Calu3 (cell line): ENCODE data around the gene CBARP. TPM values are rescaled to one million over a fixed set of nuclear protein-coding genes. Genes with fewer than 3 reads are reported as not detected.

Source experiments
- BruUV-seq: library from RNA; stranded (reverse); fragments of 400-500 nt; replicated peaks from 2 replicates; lab custom pipeline; 2021; lab: Mats Ljungman, UMichigan
- CTCF ChIA-PET: fragments of 300-600 bp; sonication (Branson Sonifier 250); formaldehyde crosslinking; loops from one replicate; lab custom pipeline; 2022; ENCODE audit warnings: antibody characterized with exemption; lab: Charles Lee
- DNase-seq: peaks from one replicate; pipeline ENCODE4 v3.0.0; 2022
- H3K27ac Mint-ChIP-seq: one replicate; pipeline ENCODE4 v1.8.0; 2022; ENCODE audit warnings: mixed read lengths; ENCODE audit not compliant: unreplicated experiment
- H3K27me3 Mint-ChIP-seq: one replicate; pipeline ENCODE4 v1.8.0; 2022; ENCODE audit warnings: mixed read lengths; ENCODE audit not compliant: unreplicated experiment
- H3K36me3 Mint-ChIP-seq: one replicate; pipeline ENCODE4 v1.8.0; 2022; ENCODE audit warnings: mild to moderate bottlenecking, moderate library complexity, mixed read lengths; ENCODE audit not compliant: insufficient read depth, unreplicated experiment
- H3K4me1 Mint-ChIP-seq: one replicate; pipeline ENCODE4 v1.8.0; 2022; ENCODE audit warnings: mild to moderate bottlenecking, low read depth, mixed read lengths; ENCODE audit not compliant: unreplicated experiment
- H3K4me3 Mint-ChIP-seq: one replicate; pipeline ENCODE4 v1.8.0; 2022; ENCODE audit warnings: mild to moderate bottlenecking, low read depth, moderate library complexity, mixed read lengths; ENCODE audit not compliant: unreplicated experiment
- H3K9me3 Mint-ChIP-seq: one replicate; pipeline ENCODE4 v1.8.0; 2022; ENCODE audit warnings: low read depth, mixed read lengths; ENCODE audit not compliant: unreplicated experiment
- CTCF ChIP-seq: fragments of 200-600 bp; IDR thresholded peaks from one replicate; pipeline ENCODE4 v1.8.0; 2022; ENCODE audit warnings: antibody characterized with exemption; ENCODE audit not compliant: unreplicated experiment
- intact Hi-C: fragments of 100-400 bp; cut with micrococcal nuclease; formaldehyde crosslinking; loops from one replicate; pipeline ENCODE4 v1.10.0; 2022; ENCODE audit not compliant: unreplicated experiment
- total RNA-seq: library from RNA; stranded (reverse); gene quantifications from 2 replicates; pipeline ENCODE4 v1.2.3, GENCODE V29; 2022

Gene CBARP
- total RNA-seq, 1 experiment from 2014 or later = 4.2 TPM

- TF ChIP-seq CTCF = no peak
Observed at GRCh38 chr19:1234955-1235380, 2.8 kb downstream of the CBARP start.

GRCh38 chr19:1234051-1234954 lies 3.5 kb downstream of the CBARP start:
- CTCF ChIA-PET = no interaction called here
- no peak overlapping the region for H3K4me3 Mint-ChIP-seq
- no peak for TF ChIP-seq CTCF
- peaks cover 33% of the 10 kb centered on the region for H3K36me3 Mint-ChIP-seq
- no peak for DNase-seq
- no peaks in the 10 kb centered on the region for H3K9me3 Mint-ChIP-seq
- intact Hi-C loops = no loop called here
- H3K27ac Mint-ChIP-seq = no peak overlapping the region
- H3K4me1 Mint-ChIP-seq = peaks cover 22% of the 10 kb centered on the region
- H3K27me3 Mint-ChIP-seq = no peaks in the 10 kb centered on the region
- no TSS peak for BruUV-seq

More at GRCh38 chr19:1234955-1235380, 2.8 kb downstream of the CBARP start:
- Mint-ChIP-seq H3K4me3 (no peak overlapping the region), H3K9me3 (no peaks in the 10 kb centered on the region), H3K36me3 (peaks cover 33% of the 10 kb centered on the region), H3K27ac (no peak overlapping the region), H3K27me3 (no peaks in the 10 kb centered on the region), H3K4me1 (peaks cover 22% of the 10 kb centered on the region)
- DNase-seq = no peak
- BruUV-seq = no TSS peak
- CTCF ChIA-PET = no interaction called here
- intact Hi-C loops = no loop called here

- intact Hi-C loops = no loop called here
- CTCF ChIA-PET = no interaction called here
- Mint-ChIP-seq H3K4me3 (no peak overlapping the region), H3K36me3 (peaks cover 25% of the 10 kb centered on the region), H3K27me3 (no peaks in the 10 kb centered on the region), H3K27ac (no peak overlapping the region), H3K4me1 (peaks cover 14% of the 10 kb centered on the region), H3K9me3 (no peaks in the 10 kb centered on the region)
- no TSS peak for BruUV-seq
- TF ChIP-seq CTCF = no peak
- no peak for DNase-seq
Observed at GRCh38 chr19:1233115-1233667, 4.6 kb downstream of the CBARP start.

GRCh38 chr19:1232652-1233072 lies 5.1 kb downstream of the CBARP start:
- no peak for DNase-seq
- peaks cover 14% of the 10 kb centered on the region for H3K4me1 Mint-ChIP-seq
- H3K27ac Mint-ChIP-seq = no peak overlapping the region
- peaks cover 28% of the 10 kb centered on the region for H3K36me3 Mint-ChIP-seq
- H3K27me3 Mint-ChIP-seq = no peaks in the 10 kb centered on the region
- CTCF ChIA-PET = no interaction called here
- intact Hi-C loops = no loop called here
- no peak for TF ChIP-seq CTCF
- no peak overlapping the region for H3K4me3 Mint-ChIP-seq
- no peaks in the 10 kb centered on the region for H3K9me3 Mint-ChIP-seq
- no TSS peak for BruUV-seq
